NB4 (cell line): ENCODE data around the gene BICD1.

Experiments used
- MAX ChIP-seq: IDR thresholded peaks from 2 replicates; pipeline ENCODE4 v1.6.1; 2011; ENCODE audit warnings: low read depth, low read length
- MYC ChIP-seq: IDR thresholded peaks from 2 replicates; pipeline ENCODE4 v1.6.1; 2011; ENCODE audit warnings: low read depth, low read length
- POLR2A ChIP-seq: IDR thresholded peaks from 2 replicates; pipeline ENCODE4 v1.6.1; 2011; ENCODE audit warnings: mild to moderate bottlenecking; ENCODE audit not compliant: insufficient read length; ENCODE audit errors: extremely low read depth
- TF ChIP-seq, protein P1 (sequence below): IDR thresholded peaks from one replicate; pipeline ENCODE4 v1.5.1; 2012; ENCODE audit warnings: low read depth, low read length

DNA sequence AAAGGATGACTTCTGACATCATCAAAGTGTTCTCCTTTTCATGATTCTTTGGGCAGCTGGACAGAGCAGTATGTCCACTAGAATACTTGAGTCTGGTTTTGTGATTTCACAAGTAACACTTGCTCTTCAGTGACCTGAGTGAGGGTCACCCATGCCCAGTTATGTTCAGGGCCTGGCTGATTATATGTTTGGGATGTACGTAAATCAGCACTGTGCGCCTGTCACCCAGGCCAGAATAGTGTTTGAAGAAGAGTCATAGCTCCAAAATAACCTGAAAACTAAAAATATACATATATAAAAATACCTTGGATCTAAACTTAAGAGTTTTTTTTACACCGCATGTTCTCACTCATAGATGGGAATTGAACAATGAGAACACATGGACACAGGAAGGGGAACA lies 3.8 kb downstream of the BICD1 start:
- TF ChIP-seq, protein P1, sequence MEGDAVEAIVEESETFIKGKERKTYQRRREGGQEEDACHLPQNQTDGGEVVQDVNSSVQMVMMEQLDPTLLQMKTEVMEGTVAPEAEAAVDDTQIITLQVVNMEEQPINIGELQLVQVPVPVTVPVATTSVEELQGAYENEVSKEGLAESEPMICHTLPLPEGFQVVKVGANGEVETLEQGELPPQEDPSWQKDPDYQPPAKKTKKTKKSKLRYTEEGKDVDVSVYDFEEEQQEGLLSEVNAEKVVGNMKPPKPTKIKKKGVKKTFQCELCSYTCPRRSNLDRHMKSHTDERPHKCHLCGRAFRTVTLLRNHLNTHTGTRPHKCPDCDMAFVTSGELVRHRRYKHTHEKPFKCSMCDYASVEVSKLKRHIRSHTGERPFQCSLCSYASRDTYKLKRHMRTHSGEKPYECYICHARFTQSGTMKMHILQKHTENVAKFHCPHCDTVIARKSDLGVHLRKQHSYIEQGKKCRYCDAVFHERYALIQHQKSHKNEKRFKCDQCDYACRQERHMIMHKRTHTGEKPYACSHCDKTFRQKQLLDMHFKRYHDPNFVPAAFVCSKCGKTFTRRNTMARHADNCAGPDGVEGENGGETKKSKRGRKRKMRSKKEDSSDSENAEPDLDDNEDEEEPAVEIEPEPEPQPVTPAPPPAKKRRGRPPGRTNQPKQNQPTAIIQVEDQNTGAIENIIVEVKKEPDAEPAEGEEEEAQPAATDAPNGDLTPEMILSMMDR: no peak
- no peak for TF ChIP-seq MAX
- no peak for TF ChIP-seq POLR2A
- no peak for TF ChIP-seq MYC
